ENCODE measurements around the gene APLN.

The APLN gene

DNA sequence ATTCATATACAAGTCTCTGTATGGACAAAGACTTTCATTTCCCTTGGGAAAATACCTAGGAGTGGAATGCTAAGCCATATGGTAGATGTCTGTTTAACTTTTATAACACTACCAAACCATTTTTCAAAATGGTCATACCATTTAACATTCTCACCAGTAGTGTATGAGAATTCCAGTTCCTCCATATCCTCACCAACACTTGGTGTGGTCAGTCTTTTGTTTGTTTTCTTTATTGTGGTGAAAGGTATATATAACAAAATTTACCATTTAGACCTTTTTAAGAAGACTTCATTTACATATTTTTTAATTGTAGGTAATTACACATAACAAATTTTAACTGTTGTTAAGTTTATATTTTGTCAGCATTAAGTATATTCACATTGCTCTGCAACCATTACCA, 12.7 kb upstream of the APLN start:
- no peak overlapping the region for H3K4me3 ChIP-seq (ENCODE audit: control insufficient read depth, low read depth, low read length)
- no peak for DNase-seq (ENCODE audit: low read depth)
- TF ChIP-seq, protein P1, sequence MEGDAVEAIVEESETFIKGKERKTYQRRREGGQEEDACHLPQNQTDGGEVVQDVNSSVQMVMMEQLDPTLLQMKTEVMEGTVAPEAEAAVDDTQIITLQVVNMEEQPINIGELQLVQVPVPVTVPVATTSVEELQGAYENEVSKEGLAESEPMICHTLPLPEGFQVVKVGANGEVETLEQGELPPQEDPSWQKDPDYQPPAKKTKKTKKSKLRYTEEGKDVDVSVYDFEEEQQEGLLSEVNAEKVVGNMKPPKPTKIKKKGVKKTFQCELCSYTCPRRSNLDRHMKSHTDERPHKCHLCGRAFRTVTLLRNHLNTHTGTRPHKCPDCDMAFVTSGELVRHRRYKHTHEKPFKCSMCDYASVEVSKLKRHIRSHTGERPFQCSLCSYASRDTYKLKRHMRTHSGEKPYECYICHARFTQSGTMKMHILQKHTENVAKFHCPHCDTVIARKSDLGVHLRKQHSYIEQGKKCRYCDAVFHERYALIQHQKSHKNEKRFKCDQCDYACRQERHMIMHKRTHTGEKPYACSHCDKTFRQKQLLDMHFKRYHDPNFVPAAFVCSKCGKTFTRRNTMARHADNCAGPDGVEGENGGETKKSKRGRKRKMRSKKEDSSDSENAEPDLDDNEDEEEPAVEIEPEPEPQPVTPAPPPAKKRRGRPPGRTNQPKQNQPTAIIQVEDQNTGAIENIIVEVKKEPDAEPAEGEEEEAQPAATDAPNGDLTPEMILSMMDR (conservative IDR thresholded peaks at IDR 0.05; ENCODE audit: control insufficient read depth, insufficient read depth, low read depth, low read length), result no peak

DNA sequence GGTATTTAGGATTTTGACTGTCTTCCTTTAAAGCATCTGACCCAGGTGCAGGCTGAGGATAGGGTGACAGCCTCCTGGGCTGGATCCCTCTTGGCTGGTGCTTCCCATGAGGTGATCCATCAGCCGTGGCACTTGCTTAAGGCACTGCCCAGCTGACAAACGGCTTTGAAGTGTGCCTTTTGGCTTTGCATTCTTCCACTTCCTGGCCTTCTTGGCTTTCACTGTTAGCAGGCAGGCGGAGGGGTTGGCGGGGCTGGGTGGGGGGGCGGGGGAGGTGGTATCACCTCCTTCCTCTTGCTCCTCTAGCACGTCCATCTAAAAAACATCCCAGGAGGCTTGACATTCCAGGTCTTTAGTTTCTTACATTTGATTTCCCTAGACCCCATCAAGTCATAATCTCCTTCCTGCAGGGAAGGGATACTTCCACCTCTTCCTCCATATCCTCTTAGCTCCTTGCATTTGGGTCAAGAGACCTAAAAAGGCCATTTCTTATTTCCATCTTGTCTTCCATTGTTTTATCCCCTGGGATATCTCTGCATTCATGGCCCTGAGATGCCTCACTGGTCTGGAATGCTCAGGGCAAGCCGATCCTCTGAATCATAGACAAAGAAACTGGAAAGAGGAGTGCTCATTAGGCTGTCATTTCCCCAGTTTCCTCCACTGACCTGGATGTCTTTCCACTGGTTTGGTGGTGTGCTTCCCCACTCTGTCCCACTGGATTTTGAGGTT, 11.3 kb upstream of the APLN start:
- peak; percentile 76 for DNase-seq (ENCODE audit: low read depth)
- TF ChIP-seq, protein P1 (conservative IDR thresholded peaks at IDR 0.05; ENCODE audit: control insufficient read depth, insufficient read depth, low read depth, low read length), result no peak
- no peak overlapping the region for H3K4me3 ChIP-seq (ENCODE audit: control insufficient read depth, low read depth, low read length)

DNA sequence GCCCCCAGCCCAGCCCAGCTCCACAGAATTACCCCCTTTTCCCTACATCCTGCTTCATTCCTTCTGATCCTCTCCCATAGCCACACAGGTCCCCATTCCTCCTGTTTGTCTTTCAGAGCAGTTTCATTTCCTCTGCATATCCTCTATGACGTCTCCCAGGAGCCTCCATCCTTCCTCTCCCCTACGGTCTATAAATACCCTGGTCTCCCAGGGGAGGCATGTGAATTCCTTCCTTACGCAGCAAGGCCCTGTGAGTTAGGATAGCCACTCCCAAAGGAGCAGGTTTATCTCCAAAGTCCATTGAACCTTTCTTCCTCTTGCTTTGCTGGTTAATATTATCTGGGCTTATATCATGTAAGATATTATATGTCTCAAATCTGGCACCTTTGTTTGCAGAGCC, 8.4 kb upstream of the APLN start:
- no peak overlapping the region for H3K4me3 ChIP-seq (ENCODE audit: control insufficient read depth, low read depth, low read length)
- peak; percentile 68 for DNase-seq (ENCODE audit: low read depth)
- TF ChIP-seq, protein P1 (conservative IDR thresholded peaks at IDR 0.05; ENCODE audit: control insufficient read depth, insufficient read depth, low read depth, low read length), result no peak

DNA sequence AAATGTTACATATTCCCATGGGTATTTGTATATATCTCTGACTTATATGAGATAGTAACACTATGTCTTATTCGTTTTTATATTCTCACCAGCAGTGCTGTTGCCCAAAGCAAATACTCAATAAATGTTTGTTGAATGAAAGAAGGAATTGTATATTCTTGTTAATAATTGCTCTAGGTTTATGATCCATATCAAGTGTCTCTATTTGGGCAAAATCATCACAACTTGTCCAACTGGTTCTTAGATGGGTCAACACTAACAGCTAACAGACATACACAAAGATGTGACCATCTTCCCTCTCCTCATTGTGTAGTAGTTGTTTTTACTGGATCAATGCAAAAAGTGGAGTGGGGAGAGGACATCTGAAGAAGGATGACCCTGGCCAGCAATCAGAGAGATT, 6.6 kb upstream of the APLN start:
- DNase-seq (ENCODE audit: low read depth), result no peak
- no peak overlapping the region for H3K4me3 ChIP-seq (ENCODE audit: control insufficient read depth, low read depth, low read length)
- TF ChIP-seq, protein P1 (conservative IDR thresholded peaks at IDR 0.05; ENCODE audit: control insufficient read depth, insufficient read depth, low read depth, low read length), result no peak

DNA sequence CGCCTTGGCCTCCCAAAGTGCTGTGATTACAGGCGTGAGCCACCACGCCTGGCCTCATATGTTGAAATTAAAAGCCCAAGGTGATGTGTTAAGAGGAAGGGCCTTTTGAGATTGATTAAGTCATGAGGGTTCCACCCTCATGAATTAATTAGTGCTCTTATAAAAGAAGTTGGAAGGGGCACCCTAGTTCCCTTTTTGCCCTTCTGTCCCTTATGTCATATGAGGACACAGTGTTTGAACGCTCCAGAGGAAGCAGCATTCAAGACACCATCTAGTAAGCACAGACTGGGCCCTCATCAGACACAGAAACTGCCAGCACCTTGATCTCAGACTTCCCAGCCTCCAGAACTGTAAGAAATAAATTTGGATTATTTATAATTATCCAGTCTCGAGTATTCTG, 5.1 kb upstream of the APLN start:
- TF ChIP-seq, protein P1 (conservative IDR thresholded peaks at IDR 0.05; ENCODE audit: control insufficient read depth, insufficient read depth, low read depth, low read length), result no peak
- H3K4me3 ChIP-seq (ENCODE audit: control insufficient read depth, low read depth, low read length), result no peak overlapping the region
- DNase-seq (ENCODE audit: low read depth), result no peak

DNA sequence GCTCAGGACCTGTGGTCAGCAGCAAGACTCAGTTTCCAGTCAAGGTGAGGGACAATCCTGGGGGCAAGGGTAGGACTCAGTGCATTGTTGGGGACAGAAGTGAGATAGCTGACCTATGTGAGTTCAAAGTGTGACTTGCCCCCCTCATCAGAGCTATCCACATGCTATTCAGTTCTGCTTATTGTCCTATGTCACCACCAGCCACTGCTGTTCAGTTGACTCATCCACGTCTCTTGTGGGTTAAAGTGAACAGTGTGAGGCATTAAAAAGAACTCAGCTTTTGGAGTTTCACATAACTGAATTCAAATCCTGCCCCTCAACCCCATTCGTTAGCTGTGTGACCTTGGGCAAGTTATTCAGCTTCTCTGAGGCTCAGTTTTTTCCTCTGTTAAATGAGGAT, 4.4 kb upstream of the APLN start:
- DNase-seq (ENCODE audit: low read depth), result peak; percentile 29
- TF ChIP-seq, protein P1 (conservative IDR thresholded peaks at IDR 0.05; ENCODE audit: control insufficient read depth, insufficient read depth, low read depth, low read length), result no peak

More for the DNA sequence above, 4.4 kb upstream of the APLN start:
- H3K4me3 ChIP-seq (ENCODE audit: control insufficient read depth, low read depth, low read length), result no peak overlapping the region
